Body of pancreas (tissue), 4 donors: Measurements from ENCODE around the gene DNAJC1.

Source experiments
- CTCF ChIP-seq, 7 experiments: fragments of 450-650 bp in 4 of 7; fragments of 200-600 bp in 3 of 7; sonication (generic) in 3 of 7; IDR thresholded peaks; one replicate each; pipeline ENCODE4 v1.5.1; 2016 to 2019; ENCODE audit warnings: antibody characterized with exemption in 7 of 7
- POLR2A ChIP-seq, 3 donors: fragments of 450-650 bp; IDR thresholded peaks; one replicate each; pipeline ENCODE4 v1.6.1; 2016; ENCODE audit warnings: antibody characterized with exemption in 3 of 3, mild to moderate bottlenecking in 2 of 3

GRCh38 chr10:21843645-21844044, 159.9 kb downstream of the DNAJC1 start:
- no peak for TF ChIP-seq CTCF (IDR thresholded peaks at IDR 0.05)
- TF ChIP-seq POLR2A (IDR thresholded peaks at IDR 0.05) = no peak
